ENCODE results near the gene ASPRV1. TPM values are rescaled to one million over a fixed set of nuclear protein-coding genes. Genes with fewer than 3 reads are reported as not detected.
A peak's percentile ranks its signal among the peaks of the same experiment; 100 is the strongest.

Gene ASPRV1
- total RNA-seq, 5 donors from 2014 or later (not counting 1 experiment from before 2014, with no cell fraction given), result 1.2 to 2.1 (median 1.8) TPM

- DNase-seq (no peak), ATAC-seq (replicated peaks in 1 of 4) (no peak)
- Histone ChIP-seq H3K36me3 (ENCODE audit: control insufficient read depth in 2 of 2, extremely low read depth in 1 of 2, insufficient read depth in 1 of 2, low read length in 1 of 2) (peaks cover 9 to 38% of the 10 kb centered on the region in 2 donors), H3K4me3 (ENCODE audit: control insufficient read depth in 1 of 2, extremely low read depth in 1 of 2, low read length in 1 of 2) (no peak overlapping the region), H3K27me3 (replicated peaks in 1 of 2; ENCODE audit: control insufficient read depth in 2 of 2, extremely low read depth in 1 of 2, insufficient read depth in 2 of 2, low read length in 1 of 2) (no peaks in the 10 kb centered on the region), H3K9me3 (no peaks in the 10 kb centered on the region), H3K27ac (ENCODE audit: low read length) (no peak overlapping the region), H3K4me1 (ENCODE audit: control insufficient read depth in 1 of 2, extremely low read depth in 1 of 2, insufficient read depth in 2 of 2, low read length in 2 of 2) (peaks cover 8 to 28% of the 10 kb centered on the region in 2 experiments)
- peaks cover 40% of the 10 kb centered on the region for H3K36me3 Mint-ChIP-seq
- no peaks in the 10 kb centered on the region for H3K9me3 Mint-ChIP-seq
- WGBS (ENCODE audit: insufficient coverage), result 87% methylated on average over 4 of the region's 11 CpGs
- H3K4me3 Mint-ChIP-seq, result no peak overlapping the region
- ChIA-PET POLR2A (no interaction called here), CTCF (no interaction called here)
- peaks cover 26 to 35% (median 33%) of the 10 kb centered on the region in 3 donors for H3K4me1 Mint-ChIP-seq
- no peak overlapping the region for H3K27ac Mint-ChIP-seq
- no peaks in the 10 kb centered on the region for H3K27me3 Mint-ChIP-seq
Measured at GRCh38 chr2:69943000-69943842, 18.2 kb downstream of the ASPRV1 start.

GRCh38 chr2:69940691-69941090 is 20.7 kb downstream of the ASPRV1 start:
- peaks cover 62% of the 10 kb centered on the region for H3K36me3 Mint-ChIP-seq
- 100% methylated on average over 1 of the region's 8 CpGs for WGBS (ENCODE audit: insufficient coverage)
- H3K9me3 Mint-ChIP-seq, result no peaks in the 10 kb centered on the region
- Histone ChIP-seq H3K4me1 (ENCODE audit: control insufficient read depth in 1 of 2, extremely low read depth in 1 of 2, insufficient read depth in 2 of 2, low read length in 2 of 2) (peaks cover 0 to 5% of the 10 kb centered on the region in 2 experiments), H3K27me3 (replicated peaks in 1 of 2; ENCODE audit: control insufficient read depth in 2 of 2, extremely low read depth in 1 of 2, insufficient read depth in 2 of 2, low read length in 1 of 2) (no peaks in the 10 kb centered on the region), H3K36me3 (ENCODE audit: control insufficient read depth in 2 of 2, extremely low read depth in 1 of 2, insufficient read depth in 1 of 2, low read length in 1 of 2) (peaks cover 22 to 62% of the 10 kb centered on the region in 2 donors), H3K4me3 (ENCODE audit: control insufficient read depth in 1 of 2, extremely low read depth in 1 of 2, low read length in 1 of 2) (no peak overlapping the region), H3K9me3 (no peaks in the 10 kb centered on the region), H3K27ac (ENCODE audit: low read length) (no peak overlapping the region)
- ATAC-seq (replicated peaks in 1 of 4) (no peak), DNase-seq (no peak)
- peaks cover 6 to 14% (median 12%) of the 10 kb centered on the region in 3 donors for H3K4me1 Mint-ChIP-seq
- H3K27ac Mint-ChIP-seq, result no peak overlapping the region
- H3K27me3 Mint-ChIP-seq, result no peaks in the 10 kb centered on the region
- POLR2A ChIA-PET, result interaction anchor here in 1 of 2 donors (0.6 kb wide), 2 partner anchors 128 to 265 kb away, joined by 5 to 8 read pairs; no protein-coding TSS in a partner anchor
- CTCF ChIA-PET, result interaction anchor here in 1 of 2 donors (0.6 kb wide), 1 partner anchor 1351 kb away, joined by 3 read pairs; no protein-coding TSS in a partner anchor
- H3K4me3 Mint-ChIP-seq, result no peak overlapping the region

GRCh38 chr2:69939722-69940121 is 21.7 kb downstream of the ASPRV1 start:
- H3K4me3 Mint-ChIP-seq, result no peak overlapping the region
- H3K4me3 ChIP-seq (ENCODE audit: control insufficient read depth in 1 of 2, extremely low read depth in 1 of 2, low read length in 1 of 2), result no peak overlapping the region
- peaks cover 0 to 8% (median 4%) of the 10 kb centered on the region in 3 donors for H3K4me1 Mint-ChIP-seq
- CTCF ChIA-PET, result no interaction called here
- no peaks in the 10 kb centered on the region for H3K9me3 Mint-ChIP-seq
- no peaks in the 10 kb centered on the region for H3K9me3 ChIP-seq
- H3K36me3 Mint-ChIP-seq, result peaks cover 68% of the 10 kb centered on the region
- H3K27me3 Mint-ChIP-seq, result no peaks in the 10 kb centered on the region
- peaks cover 25 to 70% of the 10 kb centered on the region in 2 donors for H3K36me3 ChIP-seq (ENCODE audit: control insufficient read depth in 2 of 2, extremely low read depth in 1 of 2, insufficient read depth in 1 of 2, low read length in 1 of 2)
- ATAC-seq (replicated peaks in 1 of 4) (no peak), DNase-seq (no peak)
- POLR2A ChIA-PET, result interaction anchor here in 1 of 2 donors (0.6 kb wide), 1 partner anchor 129 kb away, joined by 8 read pairs; no protein-coding TSS in a partner anchor
- H3K27ac ChIP-seq (ENCODE audit: low read length), result no peak overlapping the region
- no peaks in the 10 kb centered on the region for H3K4me1 ChIP-seq (ENCODE audit: control insufficient read depth in 1 of 2, extremely low read depth in 1 of 2, insufficient read depth in 2 of 2, low read length in 2 of 2)
- no peak overlapping the region for H3K27ac Mint-ChIP-seq
- H3K27me3 ChIP-seq (replicated peaks in 1 of 2; ENCODE audit: control insufficient read depth in 2 of 2, extremely low read depth in 1 of 2, insufficient read depth in 2 of 2, low read length in 1 of 2), result no peaks in the 10 kb centered on the region
- WGBS (ENCODE audit: insufficient coverage), result 96% methylated on average over 11 of the region's 14 CpGs

- H3K36me3 ChIP-seq (ENCODE audit: control insufficient read depth in 2 of 2, extremely low read depth in 1 of 2, insufficient read depth in 1 of 2, low read length in 1 of 2), result peaks cover 25 to 69% of the 10 kb centered on the region in 2 donors
- H3K9me3 Mint-ChIP-seq, result no peaks in the 10 kb centered on the region
- ChIA-PET CTCF (no interaction called here), POLR2A (no interaction called here)
- DNase-seq (no peak), ATAC-seq (replicated peaks in 1 of 4) (no peak)
- H3K4me1 Mint-ChIP-seq, result peaks cover 6 to 15% (median 13%) of the 10 kb centered on the region in 3 donors
- no peaks in the 10 kb centered on the region for H3K9me3 ChIP-seq
- no peak overlapping the region for H3K4me3 Mint-ChIP-seq
- H3K27ac Mint-ChIP-seq, result no peak overlapping the region
- no peaks in the 10 kb centered on the region for H3K27me3 ChIP-seq (replicated peaks in 1 of 2; ENCODE audit: control insufficient read depth in 2 of 2, extremely low read depth in 1 of 2, insufficient read depth in 2 of 2, low read length in 1 of 2)
- no peak overlapping the region for H3K27ac ChIP-seq (ENCODE audit: low read length)
- no peak overlapping the region for H3K4me3 ChIP-seq (ENCODE audit: control insufficient read depth in 1 of 2, extremely low read depth in 1 of 2, low read length in 1 of 2)
- H3K36me3 Mint-ChIP-seq, result peaks cover 65% of the 10 kb centered on the region
- H3K27me3 Mint-ChIP-seq, result no peaks in the 10 kb centered on the region
- no peaks in the 10 kb centered on the region for H3K4me1 ChIP-seq (ENCODE audit: control insufficient read depth in 1 of 2, extremely low read depth in 1 of 2, insufficient read depth in 2 of 2, low read length in 2 of 2)
- WGBS (ENCODE audit: insufficient coverage), result 95% methylated on average over 13 of the region's 14 CpGs
Measured at GRCh38 chr2:69937968-69938367, 23.5 kb downstream of the ASPRV1 start.

- Histone ChIP-seq H3K4me3 (ENCODE audit: control insufficient read depth in 1 of 2, extremely low read depth in 1 of 2, low read length in 1 of 2) (no peak overlapping the region), H3K27ac (ENCODE audit: low read length) (no peak overlapping the region), H3K4me1 (ENCODE audit: control insufficient read depth in 1 of 2, extremely low read depth in 1 of 2, insufficient read depth in 2 of 2, low read length in 2 of 2) (peaks cover 0 to 5% of the 10 kb centered on the region in 2 experiments), H3K27me3 (replicated peaks in 1 of 2; ENCODE audit: control insufficient read depth in 2 of 2, extremely low read depth in 1 of 2, insufficient read depth in 2 of 2, low read length in 1 of 2) (no peaks in the 10 kb centered on the region), H3K9me3 (no peaks in the 10 kb centered on the region), H3K36me3 (ENCODE audit: control insufficient read depth in 2 of 2, extremely low read depth in 1 of 2, insufficient read depth in 1 of 2, low read length in 1 of 2) (peaks cover 25 to 65% of the 10 kb centered on the region in 2 donors)
- CTCF ChIA-PET, result interaction anchor here in 1 of 2 donors (0.6 kb wide), 1 partner anchor 14 kb away, joined by 3 read pairs; no protein-coding TSS in a partner anchor
- POLR2A ChIA-PET, result no interaction called here
- Mint-ChIP-seq H3K27ac (peak overlapping the region in 1 of 2 donors; percentile 23), H3K36me3 (peaks cover 60% of the 10 kb centered on the region), H3K4me1 (peaks cover 12 to 21% (median 17%) of the 10 kb centered on the region in 3 donors), H3K27me3 (no peaks in the 10 kb centered on the region), H3K9me3 (no peaks in the 10 kb centered on the region), H3K4me3 (no peak overlapping the region)
- DNase-seq (no peak), ATAC-seq (replicated peaks in 1 of 4) (no peak)
- 93% methylated on average over 11 of the region's 11 CpGs for WGBS (ENCODE audit: insufficient coverage)
Measured at GRCh38 chr2:69936906-69937305, 24.5 kb downstream of the ASPRV1 start.

- POLR2A ChIA-PET, result no interaction called here
- Histone ChIP-seq H3K4me3 (ENCODE audit: control insufficient read depth in 1 of 2, extremely low read depth in 1 of 2, low read length in 1 of 2) (no peak overlapping the region), H3K9me3 (no peaks in the 10 kb centered on the region), H3K27ac (ENCODE audit: low read length) (no peak overlapping the region), H3K36me3 (ENCODE audit: control insufficient read depth in 2 of 2, extremely low read depth in 1 of 2, insufficient read depth in 1 of 2, low read length in 1 of 2) (peaks cover 25 to 52% of the 10 kb centered on the region in 2 donors), H3K4me1 (ENCODE audit: control insufficient read depth in 1 of 2, extremely low read depth in 1 of 2, insufficient read depth in 2 of 2, low read length in 2 of 2) (peaks cover 0 to 8% of the 10 kb centered on the region in 2 experiments), H3K27me3 (replicated peaks in 1 of 2; ENCODE audit: control insufficient read depth in 2 of 2, extremely low read depth in 1 of 2, insufficient read depth in 2 of 2, low read length in 1 of 2) (no peaks in the 10 kb centered on the region)
- Mint-ChIP-seq H3K9me3 (no peaks in the 10 kb centered on the region), H3K4me3 (no peak overlapping the region), H3K27me3 (no peaks in the 10 kb centered on the region), H3K4me1 (peaks cover 24 to 30% (median 26%) of the 10 kb centered on the region in 3 donors), H3K36me3 (peaks cover 53% of the 10 kb centered on the region), H3K27ac (no peak overlapping the region)
- DNase-seq (no peak), ATAC-seq (replicated peaks in 1 of 4) (no peak)
- WGBS (ENCODE audit: insufficient coverage), result 93% methylated on average over 3 of the region's 5 CpGs
- CTCF ChIA-PET, result interaction anchor here in 1 of 2 donors (1.4 kb wide), 1 partner anchor 20 kb away, joined by 4 read pairs; the partner anchor contains the start of gene MXD1
Measured at GRCh38 chr2:69935011-69935410, 26.4 kb downstream of the ASPRV1 start.
